GM23338 (cell line): ENCODE results near the gene PTGDS. TPM values are rescaled to one million over a fixed set of nuclear protein-coding genes. Genes with fewer than 3 reads are reported as not detected.

Source experiments
- ATAC-seq: fragments of 200-7000 bp; cut with Tn5 transposase; 3 replicates; pipeline ENCODE4 v1.9.1; 2020
- DNase-seq: peaks from one replicate; pipeline ENCODE4 v3.0.0-alpha.2; 2015; ENCODE audit warnings: low spot score
- H2AFZ ChIP-seq: fragments of 200-600 bp; sonication (generic); 2 replicates; pipeline ENCODE4 v1.8.0; 2016; ENCODE audit warnings: antibody characterized with exemption, mild to moderate bottlenecking, moderate library complexity
- H3F3A ChIP-seq: fragments of 200-600 bp; sonication (generic); replicated peaks from 2 replicates; pipeline ENCODE4 v1.8.0; 2017; ENCODE audit warnings: antibody characterized with exemption, mixed run types, low read depth
- H3K27ac ChIP-seq: fragments of 200-600 bp; sonication (generic); 2 replicates; pipeline ENCODE4 v1.6.1; 2016; ENCODE audit warnings: low read depth
- H3K27me3 ChIP-seq: fragments of 200-600 bp; sonication (generic); 2 replicates; pipeline ENCODE4 v1.8.0; 2016; ENCODE audit warnings: mild to moderate bottlenecking, mixed run types, moderate library complexity; ENCODE audit not compliant: insufficient read depth
- H3K36me3 ChIP-seq: fragments of 200-600 bp; sonication (generic); 2 replicates; pipeline ENCODE4 v1.8.0; 2016; ENCODE audit warnings: mild to moderate bottlenecking; ENCODE audit not compliant: insufficient read depth
- H3K4me1 ChIP-seq: fragments of 200-600 bp; sonication (generic); 2 replicates; pipeline ENCODE4 v1.8.0; 2016; ENCODE audit warnings: mild to moderate bottlenecking, moderate library complexity; ENCODE audit not compliant: insufficient read depth
- H3K4me2 ChIP-seq: fragments of 200-600 bp; sonication (generic); 2 replicates; pipeline ENCODE4 v1.7.1; 2017; ENCODE audit warnings: mixed run types
- H3K4me3 ChIP-seq: fragments of 200-600 bp; sonication (generic); 2 replicates; pipeline ENCODE4 v1.6.1; 2016; ENCODE audit warnings: mixed run types
- H3K79me2 ChIP-seq: fragments of 200-600 bp; sonication (generic); replicated peaks from 2 replicates; pipeline ENCODE4 v1.8.0; 2017; ENCODE audit warnings: mild to moderate bottlenecking; ENCODE audit not compliant: insufficient read depth
- H3K9me2 ChIP-seq: fragments of 200-600 bp; sonication (generic); 2 replicates; pipeline ENCODE4 v1.8.0; 2017; ENCODE audit not compliant: insufficient read depth
- H4K20me1 ChIP-seq: fragments of 200-600 bp; sonication (generic); replicated peaks from 2 replicates; pipeline ENCODE4 v1.8.0; 2017; ENCODE audit warnings: mild to moderate bottlenecking; ENCODE audit not compliant: insufficient read depth
- H3K27ac Mint-ChIP-seq: 2 replicates; pipeline ENCODE4 v1.8.0; 2020; ENCODE audit warnings: inconsistent platforms, mild to moderate bottlenecking, moderate library complexity, mixed read lengths
- H3K27me3 Mint-ChIP-seq: 3 replicates; pipeline ENCODE4 v1.8.0; 2022; ENCODE audit warnings: low read depth, mild to moderate bottlenecking, moderate library complexity, mixed read lengths, inconsistent platforms; ENCODE audit not compliant: insufficient read depth, poor library complexity
- H3K36me3 Mint-ChIP-seq: 3 replicates; pipeline ENCODE4 v1.8.0; 2021; ENCODE audit warnings: low read depth, mild to moderate bottlenecking, inconsistent platforms, moderate library complexity, mixed read lengths
- H3K4me1 Mint-ChIP-seq: 3 replicates; pipeline ENCODE4 v1.8.0; 2020; ENCODE audit warnings: mild to moderate bottlenecking, inconsistent platforms, mixed read lengths
- H3K4me3 Mint-ChIP-seq: 3 replicates; pipeline ENCODE4 v1.8.0; 2021; ENCODE audit warnings: moderate library complexity, mild to moderate bottlenecking, inconsistent platforms, mixed read lengths
- H3K9me3 Mint-ChIP-seq: 3 replicates; pipeline ENCODE4 v1.8.0; 2020; ENCODE audit warnings: moderate library complexity, mild to moderate bottlenecking, inconsistent platforms, mixed read lengths
- CREB1 ChIP-seq: fragments of 250-450 bp; sonication (Bioruptor Pico); IDR thresholded peaks from 2 replicates; pipeline ENCODE4 v1.5.0; 2020; ENCODE audit warnings: low read depth, mild to moderate bottlenecking, moderate library complexity
- EZH2 ChIP-seq: fragments of 200-600 bp; sonication (generic); IDR thresholded peaks from one replicate; pipeline ENCODE4 v1.8.0; 2017; ENCODE audit warnings: antibody characterized with exemption, mild to moderate bottlenecking, low read depth; ENCODE audit not compliant: unreplicated experiment
- EZH2phosphoT487 ChIP-seq: fragments of 200-600 bp; sonication (generic); IDR thresholded peaks from one replicate; pipeline ENCODE4 v1.8.1; 2018; ENCODE audit warnings: antibody characterized with exemption; ENCODE audit not compliant: unreplicated experiment
- JUNB ChIP-seq: IDR thresholded peaks from one replicate; pipeline ENCODE4 v1.6.1; 2016; ENCODE audit warnings: antibody characterized with exemption; ENCODE audit not compliant: unreplicated experiment
- NANOG ChIP-seq: IDR thresholded peaks from 2 replicates; pipeline ENCODE4 v1.6.1; 2016; ENCODE audit warnings: antibody characterized with exemption, borderline replicate concordance
- POLR2AphosphoS5 ChIP-seq: IDR thresholded peaks from 2 replicates; pipeline ENCODE4 v1.6.1; 2016; ENCODE audit warnings: antibody characterized with exemption, low read depth
- STAT1 ChIP-seq: IDR thresholded peaks from one replicate; pipeline ENCODE4 v1.6.1; 2016; ENCODE audit warnings: antibody characterized with exemption; ENCODE audit not compliant: unreplicated experiment
- ZNF331 ChIP-seq: fragments of 250-450 bp; sonication (Bioruptor Pico); IDR thresholded peaks from 2 replicates; pipeline ENCODE4 v1.5.0; 2020; ENCODE audit warnings: low read depth, mild to moderate bottlenecking, moderate library complexity
- ZNF462 ChIP-seq: fragments of 250-450 bp; sonication (Bioruptor Pico); IDR thresholded peaks from 2 replicates; pipeline ENCODE4 v1.5.0; 2020; ENCODE audit warnings: mild to moderate bottlenecking, moderate library complexity
- polyA plus RNA-seq: library from polyadenylated mRNA; unstranded; fragments of >200 nt; fragmentation: Nextera tagmentation; extraction: Ambion mirVana; gene quantifications from 2 replicates; pipeline ENCODE4 v1.2.1, GENCODE V29; 2016
- total RNA-seq: library from RNA; depleted of rRNA; stranded (reverse); fragments of >200 nt; shearing (Covaris generic); gene quantifications from 2 replicates; pipeline ENCODE4 v1.2.3, GENCODE V29; 2014
- TF ChIP-seq, protein P1 (sequence below): IDR thresholded peaks from one replicate; pipeline ENCODE4 v1.6.1; 2018; ENCODE audit warnings: antibody characterized with exemption; ENCODE audit not compliant: unreplicated experiment

PTGDS gene
- total and polyA plus RNA-seq, 2 experiments from 2014 or later = 1.9 to 3.1 TPM

DNA sequence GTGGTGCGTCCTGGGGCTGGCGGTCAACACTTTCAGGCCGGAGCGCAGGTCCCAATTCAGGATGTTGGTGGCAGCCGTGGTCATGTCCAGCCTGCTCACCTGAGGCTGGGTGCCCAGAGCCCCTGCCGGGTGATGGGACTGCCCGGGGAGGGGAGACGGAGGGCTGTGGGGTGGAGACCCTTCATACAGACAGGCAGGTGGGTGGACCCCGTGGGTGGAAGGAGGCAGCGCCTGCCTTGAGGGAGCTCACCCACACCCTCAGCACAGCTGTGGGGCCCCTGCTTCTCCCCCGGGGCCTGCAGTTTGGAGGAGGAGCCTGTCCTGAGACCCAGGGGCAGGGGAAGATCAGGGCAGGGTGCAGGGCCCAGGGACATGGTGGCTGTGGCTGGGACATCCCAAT lies 6.9 kb upstream of the PTGDS start (continued):
- TF ChIP-seq EZH2 (no peak), ZNF331 (no peak), POLR2AphosphoS5 (no peak)

GRCh38 chr9:136971746-136972145 lies 5.6 kb upstream of the PTGDS start:
- no peak for ATAC-seq
- DNase-seq = no peak
- TF ChIP-seq NANOG (no peak), CREB1 (no peak), EZH2 (no peak), JUNB (no peak), ZNF462 (CRISPR knock-in tag) (no peak), ZNF331 (no peak), EZH2phosphoT487 (no peak), POLR2AphosphoS5 (no peak), STAT1 (no peak)
- TF ChIP-seq, protein P1, sequence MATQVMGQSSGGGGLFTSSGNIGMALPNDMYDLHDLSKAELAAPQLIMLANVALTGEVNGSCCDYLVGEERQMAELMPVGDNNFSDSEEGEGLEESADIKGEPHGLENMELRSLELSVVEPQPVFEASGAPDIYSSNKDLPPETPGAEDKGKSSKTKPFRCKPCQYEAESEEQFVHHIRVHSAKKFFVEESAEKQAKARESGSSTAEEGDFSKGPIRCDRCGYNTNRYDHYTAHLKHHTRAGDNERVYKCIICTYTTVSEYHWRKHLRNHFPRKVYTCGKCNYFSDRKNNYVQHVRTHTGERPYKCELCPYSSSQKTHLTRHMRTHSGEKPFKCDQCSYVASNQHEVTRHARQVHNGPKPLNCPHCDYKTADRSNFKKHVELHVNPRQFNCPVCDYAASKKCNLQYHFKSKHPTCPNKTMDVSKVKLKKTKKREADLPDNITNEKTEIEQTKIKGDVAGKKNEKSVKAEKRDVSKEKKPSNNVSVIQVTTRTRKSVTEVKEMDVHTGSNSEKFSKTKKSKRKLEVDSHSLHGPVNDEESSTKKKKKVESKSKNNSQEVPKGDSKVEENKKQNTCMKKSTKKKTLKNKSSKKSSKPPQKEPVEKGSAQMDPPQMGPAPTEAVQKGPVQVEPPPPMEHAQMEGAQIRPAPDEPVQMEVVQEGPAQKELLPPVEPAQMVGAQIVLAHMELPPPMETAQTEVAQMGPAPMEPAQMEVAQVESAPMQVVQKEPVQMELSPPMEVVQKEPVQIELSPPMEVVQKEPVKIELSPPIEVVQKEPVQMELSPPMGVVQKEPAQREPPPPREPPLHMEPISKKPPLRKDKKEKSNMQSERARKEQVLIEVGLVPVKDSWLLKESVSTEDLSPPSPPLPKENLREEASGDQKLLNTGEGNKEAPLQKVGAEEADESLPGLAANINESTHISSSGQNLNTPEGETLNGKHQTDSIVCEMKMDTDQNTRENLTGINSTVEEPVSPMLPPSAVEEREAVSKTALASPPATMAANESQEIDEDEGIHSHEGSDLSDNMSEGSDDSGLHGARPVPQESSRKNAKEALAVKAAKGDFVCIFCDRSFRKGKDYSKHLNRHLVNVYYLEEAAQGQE = no peak

More at GRCh38 chr9:136971746-136972145, 5.6 kb upstream of the PTGDS start:
- Histone ChIP-seq H3K27me3 (no peaks in the 10 kb centered on the region), H3K4me3 (no peak overlapping the region), H3K36me3 (no peaks in the 10 kb centered on the region), H2AFZ (no peak overlapping the region), H3F3A (no peaks in the 10 kb centered on the region), H3K79me2 (no peaks in the 10 kb centered on the region), H3K4me1 (no peaks in the 10 kb centered on the region), H3K9me2 (no peaks in the 10 kb centered on the region), H3K27ac (no peak overlapping the region), H4K20me1 (no peaks in the 10 kb centered on the region), H3K4me2 (no peak overlapping the region)
- Mint-ChIP-seq H3K27me3 (peaks cover 2% of the 10 kb centered on the region), H3K36me3 (no peaks in the 10 kb centered on the region), H3K27ac (no peak overlapping the region), H3K9me3 (no peaks in the 10 kb centered on the region), H3K4me1 (no peaks in the 10 kb centered on the region), H3K4me3 (no peak overlapping the region)
